NCI-H524 treated with DMSO at 0.1 percent for 48 hours (cell line): ENCODE results near the gene TIGD4.

Experiments used
- DNase-seq: peaks from one replicate; lab custom pipeline; 2025; lab: John Stamatoyannopoulos, UW

Gene TIGD4

DNA sequence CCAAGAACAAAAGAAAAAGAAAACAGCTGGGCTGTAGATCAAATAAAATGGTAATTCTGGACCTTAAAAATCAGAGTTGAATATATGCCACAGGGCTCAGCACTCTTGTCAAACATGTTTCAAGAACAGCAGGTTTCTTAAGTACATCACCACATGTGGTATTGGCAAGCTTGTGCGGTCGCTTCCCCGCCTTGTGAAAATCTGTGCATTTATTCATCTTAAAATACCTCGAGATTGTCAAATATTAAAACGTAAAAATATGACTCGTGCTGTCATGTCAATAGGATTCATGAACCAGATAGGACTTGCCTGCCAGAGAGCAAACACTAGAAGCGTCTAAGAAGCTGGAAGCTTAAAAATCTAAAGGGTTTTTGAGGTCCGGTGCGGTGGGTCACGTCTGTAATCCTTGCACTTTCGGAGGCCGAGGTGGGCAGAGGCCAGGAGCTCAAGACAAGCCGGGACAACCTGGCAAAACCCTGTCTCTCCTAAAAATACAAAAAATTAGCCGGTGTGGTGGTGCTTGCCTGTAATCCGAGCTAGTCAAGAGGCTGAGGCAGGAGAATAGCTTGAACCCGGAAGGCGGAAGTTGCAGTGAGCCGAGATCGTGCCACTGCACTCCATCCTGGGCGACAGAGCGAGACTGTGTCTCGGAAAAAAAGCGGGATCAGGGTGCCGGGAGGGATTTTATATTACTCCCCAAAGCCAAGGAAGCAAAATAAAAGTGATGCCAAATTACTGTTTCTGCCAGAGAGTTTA, 59.6 kb downstream of the TIGD4 start:
- no peak for DNase-seq
